EL (cell line): ENCODE data around the gene PPP2R5C.

Experiments used
- DNase-seq: peaks from one replicate; pipeline ENCODE4 v3.0.0-alpha.2; 2016

The PPP2R5C gene

GRCh38 chr14:101845496-101845895, 84.0 kb downstream of the PPP2R5C start:
- DNase-seq, result no peak

GRCh38 chr14:101845896-101846295, 84.4 kb downstream of the PPP2R5C start:
- DNase-seq, result no peak

- DNase-seq, result no peak
These were observed 87.6 kb downstream of the PPP2R5C start for GRCh38 chr14:101849125-101849524.

GRCh38 chr14:101849640-101850039, 88.1 kb downstream of the PPP2R5C start:
- no peak for DNase-seq

GRCh38 chr14:101851183-101851582, 89.7 kb downstream of the PPP2R5C start:
- DNase-seq, result no peak

- DNase-seq, result no peak
These were observed 90.4 kb downstream of the PPP2R5C start for GRCh38 chr14:101851736-101852405.

- no peak for DNase-seq
These were observed 91.3 kb downstream of the PPP2R5C start for GRCh38 chr14:101852785-101853184.

GRCh38 chr14:101853455-101854018, 92.0 kb downstream of the PPP2R5C start:
- no peak for DNase-seq

- DNase-seq, result no peak
These were observed 92.9 kb downstream of the PPP2R5C start for GRCh38 chr14:101854366-101854765.

- DNase-seq, result no peak
These were observed 94.4 kb downstream of the PPP2R5C start for GRCh38 chr14:101855958-101856357.

- DNase-seq, result no peak
These were observed 95.0 kb downstream of the PPP2R5C start for GRCh38 chr14:101856536-101856935.

- no peak for DNase-seq
These were observed 95.7 kb downstream of the PPP2R5C start for GRCh38 chr14:101857226-101857625.

- no peak for DNase-seq
These were observed 97.5 kb downstream of the PPP2R5C start for GRCh38 chr14:101858791-101859537.

GRCh38 chr14:101859538-101859902, 98.0 kb downstream of the PPP2R5C start:
- DNase-seq, result no peak

- DNase-seq, result no peak
These were observed 98.4 kb downstream of the PPP2R5C start for GRCh38 chr14:101859958-101860357.

GRCh38 chr14:101861464-101861863, 100.0 kb downstream of the PPP2R5C start:
- DNase-seq, result no peak

- DNase-seq, result peak; percentile 41
These were observed 100.7 kb downstream of the PPP2R5C start for GRCh38 chr14:101862177-101862576.

- DNase-seq, result no peak
These were observed 101.2 kb downstream of the PPP2R5C start for GRCh38 chr14:101862711-101863110.

GRCh38 chr14:101865288-101865687, 103.8 kb downstream of the PPP2R5C start:
- no peak for DNase-seq

- no peak for DNase-seq
These were observed 106.3 kb downstream of the PPP2R5C start for GRCh38 chr14:101867854-101868253.

GRCh38 chr14:101869217-101869616, 107.7 kb downstream of the PPP2R5C start:
- DNase-seq, result no peak

GRCh38 chr14:101870273-101870939, 108.9 kb downstream of the PPP2R5C start:
- no peak for DNase-seq

GRCh38 chr14:101872346-101872745, 110.8 kb downstream of the PPP2R5C start:
- DNase-seq, result no peak
